ENCODE data around the gene IGLL1. TPM values are rescaled to one million over a fixed set of nuclear protein-coding genes. Genes with fewer than 3 reads are reported as not detected.

The IGLL1 gene
- total RNA-seq, 4 donors from 2014 or later = not detected

DNA sequence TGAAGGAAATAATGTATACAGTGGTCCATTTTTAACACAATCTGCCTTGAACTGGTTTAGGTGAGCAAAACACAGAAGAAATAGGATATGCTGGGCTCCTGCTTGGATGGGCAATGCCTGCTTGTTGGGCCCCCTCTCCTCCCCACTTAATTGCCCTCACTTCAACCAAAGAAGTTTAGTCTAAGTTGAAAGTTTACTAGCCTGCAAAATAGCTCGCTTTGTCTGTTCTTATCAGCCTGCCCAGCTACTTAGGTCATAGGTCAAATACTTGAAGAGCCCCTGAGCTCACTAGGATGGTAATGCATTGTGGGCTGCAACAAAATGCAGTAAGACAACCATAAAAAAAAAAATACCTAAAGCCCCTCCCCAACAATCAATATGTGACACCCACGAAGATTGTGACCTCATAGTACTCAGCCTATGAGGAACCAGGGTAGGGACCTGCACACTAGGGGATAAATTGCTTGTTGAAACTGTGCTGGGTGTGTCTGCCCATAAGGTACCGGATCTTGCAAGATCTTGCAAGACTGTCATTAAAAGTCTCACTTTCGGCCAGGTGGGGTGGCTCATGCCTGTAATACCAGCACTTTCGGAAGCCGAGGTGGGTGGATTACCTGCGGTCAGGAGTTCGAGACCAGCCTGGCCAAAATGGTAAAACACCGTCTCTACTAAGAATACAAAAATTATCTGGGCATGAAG, 41.1 kb upstream of the IGLL1 start:
- intact Hi-C loops (cut with DNase I) = no loop called here
- Histone ChIP-seq H3K27me3 (no peaks in the 10 kb centered on the region), H3K36me3 (no peaks in the 10 kb centered on the region), H3K4me1 (no peaks in the 10 kb centered on the region), H3K9me3 (no peaks in the 10 kb centered on the region), H3K27ac (no peak overlapping the region), H3K4me3 (replicated peaks in 1 of 3) (no peak overlapping the region)
- 87 to 90% methylated on average over 9 of the region's 9 CpGs for WGBS, 2 donors
- TF ChIP-seq, protein P1, sequence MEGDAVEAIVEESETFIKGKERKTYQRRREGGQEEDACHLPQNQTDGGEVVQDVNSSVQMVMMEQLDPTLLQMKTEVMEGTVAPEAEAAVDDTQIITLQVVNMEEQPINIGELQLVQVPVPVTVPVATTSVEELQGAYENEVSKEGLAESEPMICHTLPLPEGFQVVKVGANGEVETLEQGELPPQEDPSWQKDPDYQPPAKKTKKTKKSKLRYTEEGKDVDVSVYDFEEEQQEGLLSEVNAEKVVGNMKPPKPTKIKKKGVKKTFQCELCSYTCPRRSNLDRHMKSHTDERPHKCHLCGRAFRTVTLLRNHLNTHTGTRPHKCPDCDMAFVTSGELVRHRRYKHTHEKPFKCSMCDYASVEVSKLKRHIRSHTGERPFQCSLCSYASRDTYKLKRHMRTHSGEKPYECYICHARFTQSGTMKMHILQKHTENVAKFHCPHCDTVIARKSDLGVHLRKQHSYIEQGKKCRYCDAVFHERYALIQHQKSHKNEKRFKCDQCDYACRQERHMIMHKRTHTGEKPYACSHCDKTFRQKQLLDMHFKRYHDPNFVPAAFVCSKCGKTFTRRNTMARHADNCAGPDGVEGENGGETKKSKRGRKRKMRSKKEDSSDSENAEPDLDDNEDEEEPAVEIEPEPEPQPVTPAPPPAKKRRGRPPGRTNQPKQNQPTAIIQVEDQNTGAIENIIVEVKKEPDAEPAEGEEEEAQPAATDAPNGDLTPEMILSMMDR (IDR thresholded peaks at IDR 0.05) = no peak
- no peak for TF ChIP-seq POLR2A (IDR thresholded peaks at IDR 0.05)
- DNase-seq = no peak

DNA sequence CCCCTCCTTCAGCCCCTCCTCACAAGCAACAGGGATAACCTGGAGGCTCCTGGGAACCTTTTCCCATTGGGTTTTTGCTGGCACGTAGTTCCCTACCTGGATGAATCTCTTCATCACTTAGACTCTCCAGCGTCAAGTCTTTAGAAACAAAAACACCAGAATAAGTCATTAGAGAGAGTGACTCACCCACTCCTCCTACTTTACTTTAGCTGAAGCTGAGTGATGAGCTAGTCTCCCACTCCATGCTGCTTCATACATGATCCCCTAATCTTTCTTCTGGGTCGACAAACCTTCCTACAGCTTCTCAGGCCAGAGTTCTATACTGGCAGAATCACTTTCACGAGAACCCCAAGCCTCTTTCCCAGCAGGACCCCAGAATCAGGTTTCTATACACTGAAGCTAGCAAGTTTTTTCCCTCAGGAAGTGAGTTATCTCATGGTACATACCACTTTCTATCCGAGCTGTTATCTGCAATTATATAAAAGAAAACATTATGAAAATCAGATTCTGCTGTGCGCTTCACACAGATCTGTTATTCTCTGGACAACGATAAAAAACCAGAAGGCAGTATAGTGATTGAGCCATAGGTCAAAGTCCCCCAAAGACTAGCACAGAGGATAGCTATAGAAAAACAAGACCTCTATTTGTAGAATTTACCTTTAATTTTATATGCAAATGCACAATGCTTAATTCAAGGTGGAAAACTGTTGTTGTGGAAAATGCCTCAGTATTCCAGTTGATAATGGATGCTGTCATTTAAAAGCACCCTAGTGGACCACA, 33.3 kb upstream of the IGLL1 start:
- no peak for TF ChIP-seq POLR2A (IDR thresholded peaks at IDR 0.05)
- TF ChIP-seq, protein P1 (IDR thresholded peaks at IDR 0.05) = no peak
- Histone ChIP-seq H3K9me3 (no peaks in the 10 kb centered on the region), H3K36me3 (no peaks in the 10 kb centered on the region), H3K4me1 (no peaks in the 10 kb centered on the region), H3K27me3 (no peaks in the 10 kb centered on the region), H3K27ac (no peak overlapping the region), H3K4me3 (replicated peaks in 1 of 3) (no peak overlapping the region)
- 75 to 83% methylated on average over 7 of the region's 7 CpGs for WGBS, 2 donors
- no peak for DNase-seq
- intact Hi-C loops (cut with DNase I) = no loop called here

DNA sequence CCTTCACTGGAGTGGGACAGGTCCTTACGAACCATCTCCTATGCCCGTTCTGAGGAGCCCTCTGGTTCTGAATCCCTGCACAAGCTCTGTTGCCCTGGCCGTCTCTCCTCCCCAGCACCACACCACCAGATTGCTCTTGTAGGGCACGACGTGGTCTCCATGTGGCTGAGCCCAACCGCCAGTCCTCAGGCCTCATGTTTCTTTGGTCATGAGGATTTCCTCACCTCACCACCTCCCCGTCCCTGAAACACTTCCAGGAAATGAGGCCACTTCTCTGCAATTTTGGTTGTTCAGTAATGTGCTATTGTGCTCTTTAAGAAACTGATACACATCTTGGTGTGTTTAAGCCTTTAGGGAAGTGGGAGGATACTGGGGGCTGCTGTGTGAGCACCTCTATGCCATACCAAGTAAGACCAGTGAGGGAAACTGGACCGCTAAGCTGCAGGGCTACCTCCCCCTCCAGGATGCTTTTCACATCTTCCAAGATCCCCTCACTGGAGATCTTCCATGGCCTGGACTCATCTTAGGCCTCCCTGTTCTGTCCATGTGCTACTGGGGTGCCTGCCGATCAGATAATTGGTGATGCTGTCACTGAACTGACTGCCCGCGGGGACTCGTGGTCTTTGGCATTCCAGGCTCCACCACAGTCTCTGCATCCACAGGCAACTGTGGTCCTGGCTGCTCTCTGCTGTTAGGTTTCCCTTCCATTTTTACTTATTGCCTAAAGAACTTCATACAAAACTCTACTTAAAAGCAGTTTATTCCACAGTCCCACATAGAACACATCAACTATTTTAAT, 30.1 kb upstream of the IGLL1 start:
- H3K4me3 ChIP-seq (replicated peaks in 1 of 3) = no peak overlapping the region
- no peak for TF ChIP-seq POLR2A (IDR thresholded peaks at IDR 0.05)
- TF ChIP-seq, protein P1 (IDR thresholded peaks at IDR 0.05) = no peak
- no peaks in the 10 kb centered on the region for H3K27me3 ChIP-seq
- WGBS, 2 donors = 81 to 87% methylated on average over 12 of the region's 12 CpGs
- H3K9me3 ChIP-seq = no peaks in the 10 kb centered on the region
- no peaks in the 10 kb centered on the region for H3K36me3 ChIP-seq
- H3K4me1 ChIP-seq = no peaks in the 10 kb centered on the region
- intact Hi-C loops (cut with DNase I) = no loop called here
- no peak for DNase-seq
- no peak overlapping the region for H3K27ac ChIP-seq

DNA sequence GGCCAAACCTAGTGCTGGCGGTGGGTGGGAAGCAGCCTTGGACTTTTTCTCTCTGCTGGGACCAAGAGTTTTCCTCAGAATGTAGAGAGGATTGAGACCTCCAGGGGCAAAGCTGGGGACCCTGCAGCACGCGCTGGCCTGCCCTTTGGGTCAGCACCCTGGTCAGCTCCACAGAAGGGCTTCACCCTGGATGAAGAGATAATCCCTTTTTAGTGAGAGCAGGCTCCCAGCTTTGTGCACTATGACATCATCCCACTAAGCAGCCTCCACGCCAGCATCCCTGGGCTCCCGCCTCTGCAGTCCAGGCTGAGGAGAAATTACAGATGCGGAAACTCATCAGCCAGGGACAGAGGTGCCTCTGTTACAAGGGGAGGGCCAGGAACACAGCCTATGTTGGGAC, 28.5 kb upstream of the IGLL1 start:
- intact Hi-C loops (cut with DNase I) = no loop called here
- no peak for DNase-seq
- Histone ChIP-seq H3K9me3 (no peaks in the 10 kb centered on the region), H3K4me3 (replicated peaks in 1 of 3) (no peak overlapping the region), H3K27ac (no peak overlapping the region), H3K27me3 (no peaks in the 10 kb centered on the region), H3K4me1 (no peaks in the 10 kb centered on the region), H3K36me3 (no peaks in the 10 kb centered on the region)
- WGBS, 2 donors = 50 to 71% methylated on average over 4 to 5 of the region's 6 CpGs
- TF ChIP-seq, protein P1 (IDR thresholded peaks at IDR 0.05) = no peak

Measured in thyroid gland (tissue), 4 donors.